Measurements from ENCODE around the gene DLEC1.

- TF ChIP-seq CTCF (IDR thresholded peaks at IDR 0.05): no peak
- TF ChIP-seq POLR2A (IDR thresholded peaks at IDR 0.05; ENCODE audit: low read depth): no peak
- no peak for TF ChIP-seq POLR2AphosphoS5 (IDR thresholded peaks at IDR 0.05)
- no peak for TF ChIP-seq EP300 (IDR thresholded peaks at IDR 0.05)
Observed at GRCh38 chr3:38124324-38125122, 85.5 kb downstream of the DLEC1 start.

All from esophagus muscularis mucosa (tissue), 4 donors.